HG02884 (cell line): ENCODE measurements around the gene PAWR.
"Not testable (repeated sequence)": the region's sequence is repeated elsewhere in the genome, so short reads cannot be mapped to it uniquely, and the experiment has no call there.

Experiments
- ATAC-seq: cut with Tn5 transposase; IDR thresholded peaks from one replicate; pipeline ENCODE4 v1.9.1; 2021; ENCODE audit warnings: mild to moderate bottlenecking, moderate library complexity; ENCODE audit not compliant: unreplicated experiment

Gene PAWR

GRCh38 chr12:79650440-79650839, 40.3 kb downstream of the PAWR start:
- ATAC-seq: no peak

- ATAC-seq: no peak
Measured at GRCh38 chr12:79648881-79649280, 41.9 kb downstream of the PAWR start.

GRCh38 chr12:79646843-79647242, 43.9 kb downstream of the PAWR start:
- not testable (repeated sequence) for ATAC-seq

- peak; percentile 64 for ATAC-seq
Measured at GRCh38 chr12:79645235-79645630, 45.5 kb downstream of the PAWR start.

GRCh38 chr12:79644274-79645234, 46.2 kb downstream of the PAWR start:
- no peak for ATAC-seq

- no peak for ATAC-seq
Measured at GRCh38 chr12:79643821-79644220, 46.9 kb downstream of the PAWR start.

- ATAC-seq: no peak
Measured at GRCh38 chr12:79638490-79638889, 52.3 kb downstream of the PAWR start.

- no peak for ATAC-seq
Measured at GRCh38 chr12:79637093-79637492, 53.7 kb downstream of the PAWR start.

GRCh38 chr12:79635676-79636075, 55.1 kb downstream of the PAWR start:
- ATAC-seq: no peak

- no peak for ATAC-seq
Measured at GRCh38 chr12:79634957-79635471, 55.8 kb downstream of the PAWR start.

GRCh38 chr12:79629561-79629960, 61.2 kb downstream of the PAWR start:
- no peak for ATAC-seq

- ATAC-seq: not testable (repeated sequence)
Measured at GRCh38 chr12:79626735-79627134, 64.0 kb downstream of the PAWR start.

GRCh38 chr12:79624378-79624777, 66.4 kb downstream of the PAWR start:
- ATAC-seq: no peak

- ATAC-seq: no peak
Measured at GRCh38 chr12:79619872-79620562, 70.7 kb downstream of the PAWR start.

GRCh38 chr12:79618848-79619404, 71.8 kb downstream of the PAWR start:
- ATAC-seq: no peak

- ATAC-seq: no peak
Measured at GRCh38 chr12:79617696-79618095, 73.1 kb downstream of the PAWR start.

GRCh38 chr12:79615596-79616560, 74.9 kb downstream of the PAWR start:
- peak; percentile 67 for ATAC-seq

- no peak for ATAC-seq
Measured at GRCh38 chr12:79614730-79615129, 76.0 kb downstream of the PAWR start.

- ATAC-seq: no peak
Measured at GRCh38 chr12:79601908-79602307, 88.9 kb downstream of the PAWR start.

GRCh38 chr12:79597910-79598309, 92.9 kb downstream of the PAWR start:
- ATAC-seq: no peak
